WERI-Rb-1 (cell line): Measurements from ENCODE around the gene TMEM72.

Experiments
- DNase-seq: peaks from one replicate; pipeline ENCODE4 v3.0.0-alpha.2; 2020
- H3K27ac ChIP-seq: fragments of 250-450 bp; sonication (Bioruptor Pico); 2 replicates; pipeline ENCODE4 v1.5.1; 2020; ENCODE audit warnings: mild to moderate bottlenecking, moderate library complexity
- H3K27me3 ChIP-seq: fragments of 250-450 bp; sonication (Bioruptor Pico); 2 replicates; pipeline ENCODE4 v1.5.1; 2021; ENCODE audit warnings: mild to moderate bottlenecking, low read depth, moderate library complexity; ENCODE audit not compliant: insufficient read depth, severe bottlenecking
- H3K36me3 ChIP-seq: fragments of 250-450 bp; sonication (Bioruptor Pico); 2 replicates; pipeline ENCODE4 v1.5.1; 2020; ENCODE audit warnings: mild to moderate bottlenecking, moderate library complexity
- H3K4me3 ChIP-seq: 2 replicates; pipeline ENCODE4 v1.5.1; 2011; ENCODE audit warnings: low read depth, mild to moderate bottlenecking, control low read depth, low read length
- H3K9me3 ChIP-seq: fragments of 250-450 bp; sonication (Bioruptor Pico); 2 replicates; pipeline ENCODE4 v1.5.1; 2021; ENCODE audit warnings: mild to moderate bottlenecking, moderate library complexity; ENCODE audit not compliant: severe bottlenecking
- CTCF ChIP-seq: IDR thresholded peaks from 2 replicates; pipeline ENCODE4 v1.5.1; 2011; ENCODE audit warnings: low read depth, mild to moderate bottlenecking, control low read depth, inconsistent platforms, low read length

TMEM72 gene

GRCh38 chr10:44947371-44948152, 36.4 kb downstream of the TMEM72 start:
- no peak for DNase-seq
- no peaks in the 10 kb centered on the region for H3K36me3 ChIP-seq
- no peak overlapping the region for H3K27ac ChIP-seq
- no peaks in the 10 kb centered on the region for H3K27me3 ChIP-seq
- H3K9me3 ChIP-seq: peaks cover 5% of the 10 kb centered on the region
- H3K4me3 ChIP-seq: no peak overlapping the region
- TF ChIP-seq CTCF: no peak

GRCh38 chr10:44948642-44949041, 37.5 kb downstream of the TMEM72 start:
- Histone ChIP-seq H3K27ac (no peak overlapping the region), H3K4me3 (no peak overlapping the region), H3K27me3 (no peaks in the 10 kb centered on the region), H3K9me3 (peaks cover 5% of the 10 kb centered on the region), H3K36me3 (no peaks in the 10 kb centered on the region)
- TF ChIP-seq CTCF: no peak
- DNase-seq: no peak

GRCh38 chr10:44949127-44949802, 38.1 kb downstream of the TMEM72 start:
- TF ChIP-seq CTCF: no peak
- Histone ChIP-seq H3K27ac (no peak overlapping the region), H3K9me3 (peaks cover 3% of the 10 kb centered on the region), H3K4me3 (no peak overlapping the region), H3K27me3 (no peaks in the 10 kb centered on the region), H3K36me3 (no peaks in the 10 kb centered on the region)
- DNase-seq: no peak

- H3K4me3 ChIP-seq: no peak overlapping the region
- no peaks in the 10 kb centered on the region for H3K27me3 ChIP-seq
- no peak overlapping the region for H3K27ac ChIP-seq
- TF ChIP-seq CTCF: no peak
- H3K9me3 ChIP-seq: peaks cover under 1% of the 10 kb centered on the region
- DNase-seq: no peak
- no peaks in the 10 kb centered on the region for H3K36me3 ChIP-seq
Observed at GRCh38 chr10:44949915-44950314, 38.8 kb downstream of the TMEM72 start.

- no peak for DNase-seq
- Histone ChIP-seq H3K9me3 (no peaks in the 10 kb centered on the region), H3K27me3 (no peaks in the 10 kb centered on the region), H3K36me3 (no peaks in the 10 kb centered on the region), H3K27ac (no peak overlapping the region), H3K4me3 (no peak overlapping the region)
- no peak for TF ChIP-seq CTCF
Observed at GRCh38 chr10:44950326-44951225, 39.4 kb downstream of the TMEM72 start.
